HFFc6 (cell line): Measurements from ENCODE around the gene LDLRAD4. TPM values are rescaled to one million over a fixed set of nuclear protein-coding genes. Genes with fewer than 3 reads are reported as not detected.

Experiments
- DNase-seq: peaks from one replicate; pipeline ENCODE4 v3.0.0-alpha.2; 2018
- H3K27ac Mint-ChIP-seq: 2 replicates; pipeline ENCODE4 v1.8.0; 2020; ENCODE audit warnings: mild to moderate bottlenecking, mixed read lengths
- H3K27me3 Mint-ChIP-seq: 2 replicates; pipeline ENCODE4 v1.8.0; 2021; ENCODE audit warnings: mild to moderate bottlenecking, moderate library complexity, mixed read lengths; ENCODE audit not compliant: insufficient read depth
- H3K36me3 Mint-ChIP-seq: 2 replicates; pipeline ENCODE4 v1.8.0; 2021; ENCODE audit warnings: low read depth, mixed read lengths
- H3K4me1 Mint-ChIP-seq: 2 replicates; pipeline ENCODE4 v1.8.0; 2020; ENCODE audit warnings: low read depth, mixed read lengths
- H3K4me3 Mint-ChIP-seq: 2 replicates; pipeline ENCODE4 v1.8.0; 2020; ENCODE audit warnings: mild to moderate bottlenecking, moderate library complexity, mixed read lengths
- H3K9me3 Mint-ChIP-seq: 2 replicates; pipeline ENCODE4 v1.8.0; 2020; ENCODE audit warnings: mild to moderate bottlenecking, mixed read lengths
- CTCF ChIP-seq: fragments of 200-600 bp; sonication (generic); IDR thresholded peaks from 2 replicates; pipeline ENCODE4 v1.5.0; 2021; ENCODE audit warnings: antibody characterized with exemption, mild to moderate bottlenecking
- total RNA-seq, 6 experiments: library from RNA; stranded (reverse); fragmentation: NEBNext Ultra II Directional; extraction: Animal tissue kit (Norgen Biotek cat#: 25700); gene quantifications; 2 replicates in 1 of 6; 3 replicates in 5 of 6; pipeline ENCODE4 v1.2.3, GENCODE V29; 2021

The LDLRAD4 gene
- total RNA-seq, 6 experiments from 2014 or later, result not detected

GRCh38 chr18:13273800-13274199 is 55.2 kb downstream of the LDLRAD4 start:
- H3K27me3 Mint-ChIP-seq, result peaks cover 10% of the 10 kb centered on the region
- no peak for TF ChIP-seq CTCF
- no peaks in the 10 kb centered on the region for H3K4me1 Mint-ChIP-seq
- no peaks in the 10 kb centered on the region for H3K36me3 Mint-ChIP-seq
- DNase-seq, result no peak
- no peak overlapping the region for H3K4me3 Mint-ChIP-seq
- H3K9me3 Mint-ChIP-seq, result peaks cover 4% of the 10 kb centered on the region; the same call in 1 of the 2 replicates
- no peak overlapping the region for H3K27ac Mint-ChIP-seq

- H3K4me1 Mint-ChIP-seq, result no peaks in the 10 kb centered on the region
- no peaks in the 10 kb centered on the region for H3K36me3 Mint-ChIP-seq
- no peak overlapping the region for H3K4me3 Mint-ChIP-seq
- TF ChIP-seq CTCF, result no peak
- H3K27me3 Mint-ChIP-seq, result peaks cover 9% of the 10 kb centered on the region
- peaks cover 4% of the 10 kb centered on the region; the same call in 1 of the 2 replicates for H3K9me3 Mint-ChIP-seq
- no peak for DNase-seq
- H3K27ac Mint-ChIP-seq, result no peak overlapping the region
Observed at GRCh38 chr18:13275075-13275474, 56.5 kb downstream of the LDLRAD4 start.

- H3K27me3 Mint-ChIP-seq, result peaks cover 10% of the 10 kb centered on the region
- no peaks in the 10 kb centered on the region for H3K4me1 Mint-ChIP-seq
- peaks cover 4% of the 10 kb centered on the region; the same call in 1 of the 2 replicates for H3K9me3 Mint-ChIP-seq
- no peak overlapping the region for H3K27ac Mint-ChIP-seq
- no peak overlapping the region for H3K4me3 Mint-ChIP-seq
- TF ChIP-seq CTCF, result no peak
- no peaks in the 10 kb centered on the region for H3K36me3 Mint-ChIP-seq
- DNase-seq, result no peak
Observed at GRCh38 chr18:13276530-13277520, 58.3 kb downstream of the LDLRAD4 start.

GRCh38 chr18:13278062-13278630 is 59.6 kb downstream of the LDLRAD4 start:
- H3K4me1 Mint-ChIP-seq, result no peaks in the 10 kb centered on the region
- H3K27ac Mint-ChIP-seq, result no peak overlapping the region
- TF ChIP-seq CTCF, result no peak
- H3K4me3 Mint-ChIP-seq, result no peak overlapping the region
- DNase-seq, result no peak
- H3K36me3 Mint-ChIP-seq, result no peaks in the 10 kb centered on the region
- H3K27me3 Mint-ChIP-seq, result peaks cover 10% of the 10 kb centered on the region
- peaks cover 4% of the 10 kb centered on the region; the same call in 1 of the 2 replicates for H3K9me3 Mint-ChIP-seq

- H3K9me3 Mint-ChIP-seq, result peaks cover 4% of the 10 kb centered on the region; the same call in 1 of the 2 replicates
- H3K27me3 Mint-ChIP-seq, result peaks cover 11% of the 10 kb centered on the region
- H3K4me3 Mint-ChIP-seq, result no peak overlapping the region
- H3K4me1 Mint-ChIP-seq, result no peaks in the 10 kb centered on the region
- H3K36me3 Mint-ChIP-seq, result no peaks in the 10 kb centered on the region
- H3K27ac Mint-ChIP-seq, result no peak overlapping the region
- no peak for TF ChIP-seq CTCF
- no peak for DNase-seq
Observed at GRCh38 chr18:13279181-13280069, 60.9 kb downstream of the LDLRAD4 start.
